IMR-90 (cell line): ENCODE measurements around the gene SERPINC1. TPM values are rescaled to one million over a fixed set of nuclear protein-coding genes. Genes with fewer than 3 reads are reported as not detected.

Source experiments
- ATAC-seq: fragments of 200-7000 bp; cut with Tn5 transposase; 2 replicates; pipeline ENCODE4 v1.9.1; 2020; ENCODE audit warnings: low read depth, mild to moderate bottlenecking, moderate library complexity
- BruUV-seq: library from RNA; stranded (reverse); fragments of 400-500 nt; replicated peaks from 2 replicates; lab custom pipeline; 2021; lab: Mats Ljungman, UMichigan
- CTCF ChIA-PET: fragments of 300-600 bp; formaldehyde crosslinking; extraction: SDS; loops from one replicate; lab custom pipeline; 2021; ENCODE audit warnings: antibody characterized with exemption; lab: Yijun Ruan, JAX
- POLR2A ChIA-PET: fragments of 300-600 bp; sonication (Branson Sonifier 250); formaldehyde crosslinking; loops from one replicate; lab custom pipeline; 2022; ENCODE audit warnings: antibody characterized with exemption; ENCODE audit not compliant: unreplicated experiment; lab: Charles Lee
- DNase-seq: peaks from one replicate; pipeline ENCODE4 v3.0.0; 2013
- H2AFZ ChIP-seq: replicated peaks from 2 replicates; pipeline ENCODE3; 2013; ENCODE audit warnings: low read length, mild to moderate bottlenecking; ENCODE audit not compliant: poor library complexity
- H2AK5ac ChIP-seq: 2 replicates; pipeline ENCODE4 v1.6.1; 2013; ENCODE audit warnings: low read depth, low read length, inconsistent platforms
- H2AK9ac ChIP-seq: replicated peaks from 2 replicates; pipeline ENCODE3; 2013; ENCODE audit warnings: mild to moderate bottlenecking, low read depth, low read length, moderate library complexity; ENCODE audit not compliant: poor library complexity
- H2BK120ac ChIP-seq: 2 replicates; pipeline ENCODE4 v1.6.1; 2013; ENCODE audit warnings: low read depth, low read length, inconsistent platforms
- H2BK15ac ChIP-seq: 3 replicates; pipeline ENCODE4 v1.6.1; 2013; ENCODE audit warnings: low read depth, low read length, inconsistent platforms
- H2BK20ac ChIP-seq: 2 replicates; pipeline ENCODE4 v1.6.1; 2013; ENCODE audit warnings: low read depth, mild to moderate bottlenecking, inconsistent platforms, low read length, moderate library complexity
- H2BK5ac ChIP-seq: 2 replicates; pipeline ENCODE4 v1.6.1; 2013; ENCODE audit warnings: mild to moderate bottlenecking, low read depth, low read length, inconsistent platforms; ENCODE audit not compliant: poor library complexity, severe bottlenecking
- H3K14ac ChIP-seq: replicated peaks from 2 replicates; pipeline ENCODE4 v1.6.1; 2013; ENCODE audit warnings: low read depth, low read length, inconsistent platforms
- H3K18ac ChIP-seq: 2 replicates; pipeline ENCODE4 v1.6.1; 2013; ENCODE audit warnings: low read depth, low read length, control low read depth
- H3K23ac ChIP-seq: 2 replicates; pipeline ENCODE4 v1.6.1; 2013; ENCODE audit warnings: low read depth, low read length, inconsistent platforms
- H3K27ac ChIP-seq: 2 replicates; pipeline ENCODE4 v1.5.1; 2013; ENCODE audit warnings: mild to moderate bottlenecking, control low read depth, low read length; ENCODE audit not compliant: insufficient read depth
- H3K27me3 ChIP-seq: 2 replicates; pipeline ENCODE4 v1.6.1; 2013; ENCODE audit warnings: low read length; ENCODE audit not compliant: control insufficient read depth, insufficient read depth
- H3K36me3 ChIP-seq: 2 replicates; pipeline ENCODE4 v1.6.1; 2013; ENCODE audit warnings: low read length, mixed read lengths; ENCODE audit not compliant: control insufficient read depth, insufficient read depth
- H3K4ac ChIP-seq: 2 replicates; pipeline ENCODE4 v1.6.1; 2013; ENCODE audit warnings: low read depth, low read length, inconsistent platforms
- H3K4me1 ChIP-seq: 2 replicates; pipeline ENCODE4 v1.6.1; 2013; ENCODE audit warnings: low read length, mixed read lengths; ENCODE audit not compliant: control insufficient read depth, insufficient read depth
- H3K4me2 ChIP-seq: 2 replicates; pipeline ENCODE4 v1.6.1; 2013; ENCODE audit warnings: low read depth, mild to moderate bottlenecking, control low read depth, low read length, moderate library complexity
- H3K4me3 ChIP-seq: 2 replicates; pipeline ENCODE4 v1.5.1; 2013; ENCODE audit warnings: low read depth, mild to moderate bottlenecking, control low read depth, low read length, moderate library complexity; ENCODE audit not compliant: insufficient read depth
- H3K56ac ChIP-seq: 2 replicates; pipeline ENCODE4 v1.6.1; 2013; ENCODE audit warnings: low read length, inconsistent platforms; ENCODE audit not compliant: insufficient read depth; ENCODE audit errors: extremely low read depth
- H3K79me1 ChIP-seq, 2 experiments: 2 replicates each; pipeline ENCODE4 v1.6.1; 2013; ENCODE audit warnings: low read length in 2 of 2, inconsistent platforms in 1 of 2, low read depth in 1 of 2
- H3K9ac ChIP-seq: 2 replicates; pipeline ENCODE4 v1.6.1; 2013; ENCODE audit warnings: low read depth, low read length, control low read depth
- H3K9me1 ChIP-seq: 2 replicates; pipeline ENCODE4 v1.6.1; 2013; ENCODE audit warnings: low read length, inconsistent platforms; ENCODE audit not compliant: insufficient read depth
- H3K9me3 ChIP-seq: 2 replicates; pipeline ENCODE4 v1.6.1; 2013; ENCODE audit warnings: low read length; ENCODE audit not compliant: control insufficient read depth, insufficient read depth
- H4K20me1 ChIP-seq: 2 replicates; pipeline ENCODE4 v1.6.1; 2013; ENCODE audit warnings: low read length, inconsistent platforms; ENCODE audit not compliant: insufficient read depth
- H4K5ac ChIP-seq: 2 replicates; pipeline ENCODE4 v1.6.1; 2013; ENCODE audit warnings: mild to moderate bottlenecking, low read depth, low read length, control low read depth
- H4K8ac ChIP-seq, 2 experiments: 2 replicates each; pipeline ENCODE4 v1.6.1; 2013; ENCODE audit warnings: low read depth in 2 of 2, low read length in 2 of 2, control low read depth in 1 of 2, inconsistent platforms in 1 of 2
- H4K91ac ChIP-seq: 2 replicates; pipeline ENCODE4 v1.6.1; 2013; ENCODE audit warnings: low read depth, low read length, inconsistent platforms; ENCODE audit not compliant: insufficient read depth
- MAFK ChIP-seq: IDR thresholded peaks from 2 replicates; pipeline ENCODE4 v1.6.1; 2012; ENCODE audit warnings: low read depth, low read length, improper control_type of control experiment
- WGBS, 2 experiments: methylation state at CpG; one replicate each; pipeline versions ENCODE4 v1.1.5 to v1.1.7; 2013; ENCODE audit warnings: missing lambda C conversion rate in 2 of 2; ENCODE audit not compliant: insufficient read length in 1 of 2; ENCODE audit errors: extremely low coverage in 2 of 2; 5-methylcytosine and 5-hydroxymethylcytosine counted together
- dilution Hi-C: fragments of 300-500 bp; cut with HindIII; formaldehyde crosslinking; loops from one replicate; pipeline ENCODE4 v1.14.3; 2018; ENCODE audit warnings: low sequenced_read_pairs; ENCODE audit not compliant: unreplicated experiment
- in situ Hi-C: fragments of 300-500 bp; cut with MboI; formaldehyde crosslinking; loops from 3 replicates; pipeline ENCODE4 v1.14.3; 2019; ENCODE audit warnings: low sequenced_read_pairs, inconsistent platforms, mixed read lengths
- intact Hi-C: fragments of 100-400 bp; cut with micrococcal nuclease; formaldehyde crosslinking; loops from 2 replicates; pipeline ENCODE4 v1.10.0; 2022
- polyA plus RNA-seq, 3 experiments: library from polyadenylated mRNA; depleted of rRNA; stranded (reverse); fragments of >200 nt; gene quantifications; 2 replicates each; pipeline ENCODE4 v1.2.3, GENCODE V29; 2012; ENCODE audit warnings: low replicate concordance in 1 of 3
- total RNA-seq: library from RNA; depleted of rRNA; stranded (reverse); fragments of >200 nt; gene quantifications from 2 replicates; pipeline ENCODE4 v1.2.3, GENCODE V29; 2012

Gene SERPINC1
- total and polyA plus RNA-seq, 2 of the 4 experiments (the other 2 are of a cell fraction) = not detected

GRCh38 chr1:173903827-173904531, 13.1 kb downstream of the SERPINC1 start:
- no peak for TF ChIP-seq MAFK
- WGBS, 2 experiments = 96% methylated on average over 4 of the region's 6 CpGs; no CpG with 5 or more reads in 1 of the 2 experiments
- dilution Hi-C loops = no loop called here

More at GRCh38 chr1:173903827-173904531, 13.1 kb downstream of the SERPINC1 start:
- H3K9me1 ChIP-seq = no peaks in the 10 kb centered on the region
- no TSS peak for BruUV-seq
- intact Hi-C loops (no loop called here), in situ Hi-C loops (no loop called here)
- no peak overlapping the region for H2BK15ac ChIP-seq
- no peaks in the 10 kb centered on the region for H3K36me3 ChIP-seq
- ATAC-seq = no peak
- ChIA-PET POLR2A (no interaction called here), CTCF (no interaction called here)
- no peak overlapping the region for H2BK120ac ChIP-seq
- no peaks in the 10 kb centered on the region for H3K79me1 ChIP-seq
- no peak overlapping the region for H4K91ac ChIP-seq
- no peak overlapping the region for H3K9ac ChIP-seq
- H3K27ac ChIP-seq = no peak overlapping the region
- DNase-seq = no peak
- no peak overlapping the region for H3K4me2 ChIP-seq
- no peak overlapping the region for H4K5ac ChIP-seq
- no peak overlapping the region for H3K4ac ChIP-seq
- no peak overlapping the region for H4K8ac ChIP-seq
- no peaks in the 10 kb centered on the region for H3K9me3 ChIP-seq
- H4K20me1 ChIP-seq = no peaks in the 10 kb centered on the region
- no peak overlapping the region for H2AFZ ChIP-seq
- H2AK9ac ChIP-seq = no peak overlapping the region
- H3K4me3 ChIP-seq = no peak overlapping the region
- no peaks in the 10 kb centered on the region for H3K27me3 ChIP-seq
- no peak overlapping the region for H3K56ac ChIP-seq
- no peak overlapping the region for H2BK5ac ChIP-seq
- H3K18ac ChIP-seq = no peak overlapping the region
- no peak overlapping the region for H3K14ac ChIP-seq
- H2BK20ac ChIP-seq = no peak overlapping the region
- H3K4me1 ChIP-seq = no peaks in the 10 kb centered on the region
- H2AK5ac ChIP-seq = no peak overlapping the region
- H3K23ac ChIP-seq = no peak overlapping the region
